GM12878 (cell line): ENCODE measurements around the gene IFIT2. TPM values are rescaled to one million over a fixed set of nuclear protein-coding genes. Genes with fewer than 3 reads are reported as not detected.

Experiments
- ATAC-seq: fragments of 200-7000 bp; cut with Tn5 transposase; 3 replicates; pipeline ENCODE4 v1.9.1; 2020; ENCODE audit warnings: mild to moderate bottlenecking, moderate library complexity
- BruUV-seq: library from RNA; stranded (reverse); fragments of 400-500 nt; replicated peaks from 2 replicates; lab custom pipeline; 2021; lab: Mats Ljungman, UMichigan
- CTCF ChIA-PET: fragments of 300-600 bp; sonication (Branson Sonifier 250); formaldehyde crosslinking; extraction: SDS; loops from one replicate; lab custom pipeline; 2021; ENCODE audit warnings: inconsistent platforms; lab: Yijun Ruan, JAX
- POLR2A ChIA-PET: fragments of 350-600 bp; formaldehyde crosslinking; extraction: SDS; loops from one replicate; lab custom pipeline; 2021; ENCODE audit warnings: inconsistent platforms; lab: Charles Lee
- RAD21 ChIA-PET: fragments of 300-600 bp; sonication (Branson Sonifier 250); formaldehyde crosslinking; loops from one replicate; lab custom pipeline; 2023; ENCODE audit warnings: antibody characterized with exemption; ENCODE audit not compliant: unreplicated experiment; lab: Charles Lee
- SMC1A ChIA-PET: fragments of 300-600 bp; sonication (Branson Sonifier 250); formaldehyde crosslinking; loops from one replicate; lab custom pipeline; 2023; ENCODE audit not compliant: unreplicated experiment, uncharacterized antibody; lab: Charles Lee
- DNase-seq: peaks from one replicate; pipeline ENCODE4 v3.0.0-alpha.2; 2011; ENCODE audit warnings: low read depth, low spot score
- FAIRE-seq: peaks from 3 replicates; lab custom pipeline; 2011; peaks lifted over from hg19 to GRCh38; lab: Jason Lieb, UNC
- H2AFZ ChIP-seq: 2 replicates; pipeline ENCODE4 v1.6.0; 2011; ENCODE audit warnings: low read depth, low read length, control low read depth; ENCODE audit not compliant: control insufficient read depth
- H3K27ac ChIP-seq: 2 replicates; pipeline ENCODE4 v1.5.1; 2011; ENCODE audit warnings: control low read depth; ENCODE audit not compliant: control insufficient read depth, insufficient read depth
- H3K27me3 ChIP-seq, 2 experiments: replicated peaks in 1 of 2; 2 replicates each; pipeline versions ENCODE4 v1.6.0 to v1.6.1; 2011; ENCODE audit warnings: low read length in 1 of 2; ENCODE audit not compliant: control insufficient read depth in 2 of 2, insufficient read depth in 2 of 2
- H3K36me3 ChIP-seq, 2 experiments: 2 replicates each; pipeline ENCODE4 v1.5.1; 2011; ENCODE audit warnings: low read length in 1 of 2; ENCODE audit not compliant: control insufficient read depth in 2 of 2, insufficient read depth in 2 of 2
- H3K4me1 ChIP-seq: 2 replicates; pipeline ENCODE4 v1.6.1; 2011; ENCODE audit warnings: mild to moderate bottlenecking, low read length, moderate library complexity, mixed read lengths; ENCODE audit not compliant: control insufficient read depth, insufficient read depth
- H3K4me2 ChIP-seq: 2 replicates; pipeline ENCODE4 v1.6.0; 2011; ENCODE audit warnings: control low read depth; ENCODE audit not compliant: control insufficient read depth, insufficient read depth
- H3K4me3 ChIP-seq: fragments of 200-600 bp; sonication (generic); 2 replicates; pipeline ENCODE4 v1.5.1; 2016
- H3K79me2 ChIP-seq: 2 replicates; pipeline ENCODE4 v1.6.0; 2011; ENCODE audit warnings: low read length; ENCODE audit not compliant: control insufficient read depth, insufficient read depth
- H3K9ac ChIP-seq: 2 replicates; pipeline ENCODE4 v1.8.0; 2011; ENCODE audit warnings: low read length, control low read depth, mixed read lengths; ENCODE audit not compliant: control insufficient read depth, insufficient read depth
- H3K9me3 ChIP-seq: replicated peaks from 3 replicates; pipeline ENCODE4 v1.5.1; 2011; ENCODE audit warnings: mild to moderate bottlenecking, low read length; ENCODE audit not compliant: control insufficient read depth, insufficient read depth
- H4K20me1 ChIP-seq: 2 replicates; pipeline ENCODE4 v1.6.0; 2011; ENCODE audit not compliant: control insufficient read depth, insufficient read depth
- CEBPB ChIP-seq, 2 experiments: fragments of 150-350 bp in 1 of 2; IDR thresholded peaks; 2 replicates each; pipeline ENCODE4 v1.6.1; 2012 to 2014; ENCODE audit warnings: low read depth in 2 of 2, low read length in 2 of 2, borderline replicate concordance in 1 of 2, inconsistent platforms in 1 of 2
- CREB1 ChIP-seq: IDR thresholded peaks from 2 replicates; pipeline ENCODE4 v1.6.1; 2012; ENCODE audit warnings: low read depth, mild to moderate bottlenecking, inconsistent platforms
- EGR1 ChIP-seq, 2 experiments: IDR thresholded peaks; 1 replicate in 1 of 2; 2 replicates in 1 of 2; pipeline ENCODE4 v1.6.1; 2011 to 2012; ENCODE audit warnings: low read depth in 2 of 2, low read length in 2 of 2, borderline replicate concordance in 1 of 2, mild to moderate bottlenecking in 1 of 2, moderate library complexity in 1 of 2
- FOXK2 ChIP-seq: fragments of 450-650 bp; IDR thresholded peaks from 2 replicates; pipeline ENCODE4 v1.6.1; 2017; ENCODE audit warnings: mild to moderate bottlenecking, moderate library complexity
- MEF2B ChIP-seq: fragments of 450-650 bp; IDR thresholded peaks from 2 replicates; pipeline ENCODE4 v1.6.1; 2018; ENCODE audit warnings: mild to moderate bottlenecking, moderate library complexity; ENCODE audit not compliant: partially characterized antibody, poor library complexity, severe bottlenecking
- NFIC ChIP-seq: IDR thresholded peaks from 2 replicates; pipeline ENCODE4 v1.6.1; 2012; ENCODE audit warnings: low read depth, mild to moderate bottlenecking, inconsistent platforms, low read length, moderate library complexity
- NFXL1 ChIP-seq: fragments of 450-650 bp; IDR thresholded peaks from 2 replicates; pipeline ENCODE4 v1.6.1; 2017; ENCODE audit warnings: antibody characterized with exemption, mild to moderate bottlenecking, borderline replicate concordance
- RAD21 ChIP-seq: IDR thresholded peaks from 2 replicates; pipeline ENCODE4 v1.6.1; 2011; ENCODE audit warnings: mild to moderate bottlenecking, low read depth, low read length, moderate library complexity; ENCODE audit not compliant: insufficient read depth
- RB1 ChIP-seq: fragments of 450-650 bp; formaldehyde crosslinking; IDR thresholded peaks from 2 replicates; pipeline ENCODE4 v1.6.1; 2017; ENCODE audit warnings: mild to moderate bottlenecking, borderline replicate concordance
- SMC3 ChIP-seq: IDR thresholded peaks from 2 replicates; pipeline ENCODE4 v1.6.1; 2011; ENCODE audit warnings: low read length, improper control_type of control experiment, borderline replicate concordance
- SPI1 ChIP-seq: IDR thresholded peaks from 2 replicates; pipeline ENCODE4 v1.6.1; 2011; ENCODE audit warnings: low read depth, mild to moderate bottlenecking, low read length, moderate library complexity, borderline replicate concordance; ENCODE audit not compliant: insufficient read depth
- ZNF217 ChIP-seq: fragments of 450-650 bp; IDR thresholded peaks from 2 replicates; pipeline ENCODE4 v1.6.1; 2017; ENCODE audit warnings: antibody characterized with exemption, mild to moderate bottlenecking
- ZNF384 ChIP-seq: IDR thresholded peaks from 2 replicates; pipeline ENCODE4 v1.6.1; 2012; ENCODE audit warnings: low read depth, mild to moderate bottlenecking, low read length, improper control_type of control experiment, borderline replicate concordance
- ZNF592 ChIP-seq: fragments of 450-650 bp; IDR thresholded peaks from 2 replicates; pipeline ENCODE4 v1.6.1; 2017; ENCODE audit warnings: mild to moderate bottlenecking, moderate library complexity
- WGBS: methylation state at CpG from one replicate; pipeline ENCODE4 v1.1.6; 2016; ENCODE audit warnings: low lambda C conversion rate; ENCODE audit not compliant: insufficient replicate concordance, insufficient coverage; ENCODE audit errors: missing lambda C conversion rate; 5-methylcytosine and 5-hydroxymethylcytosine counted together
- in situ Hi-C: fragments of 300-500 bp; cut with MboI; formaldehyde crosslinking; loops from 9 replicates; pipeline ENCODE4 v1.14.3; 2018; ENCODE audit warnings: mixed read lengths
- intact Hi-C: fragments of 100-400 bp; cut with micrococcal nuclease; formaldehyde crosslinking; loops from one replicate; pipeline ENCODE4 v1.14.2; 2022; ENCODE audit not compliant: unreplicated experiment
- polyA plus RNA-seq, 11 experiments: library from polyadenylated mRNA; depleted of rRNA in 4 of 11; unstranded in 6 of 11; stranded (reverse) in 5 of 11; fragments of >200 nt; fragmentation: Nextera tagmentation in 4 of 11; fragmentation: Illumina TruSeq in 1 of 11; extraction: Ambion mirVana in 4 of 11; extraction: Trizol in 1 of 11; gene quantifications; 1 replicate in 1 of 11; 2 replicates in 10 of 11; pipeline versions ENCODE4 v1.2.1 to v1.2.3, GENCODE V29; 2011 to 2016; ENCODE audit warnings: inconsistent platforms in 2 of 11, missing spikeins in 2 of 11, low read depth in 1 of 11
- total RNA-seq, 4 experiments: library from RNA; depleted of rRNA in 3 of 4; stranded (reverse); fragments of >200 nt in 3 of 4; fragmentation: Illumina TruSeq in 1 of 4; extraction: Trizol in 1 of 4; gene quantifications; 2 replicates each; pipeline versions ENCODE4 v1.2.1 to v1.2.3, GENCODE V29; 2013 to 2021
- TF ChIP-seq, protein P1 (sequence below): fragments of 450-650 bp; IDR thresholded peaks from 2 replicates; pipeline ENCODE4 v1.6.1; 2017; ENCODE audit warnings: antibody characterized with exemption, mild to moderate bottlenecking, moderate library complexity

Gene IFIT2
- total and polyA plus RNA-seq, 10 of the 15 experiments (the other 5 are each of a cell fraction or from before 2014, with no cell fraction given) = 5.2 to 14.8 (median 9.7) TPM

- no peak for TF ChIP-seq CEBPB (IDR thresholded peaks at IDR 0.05; ENCODE audit: borderline replicate concordance in 1 of 2, low read depth in 2 of 2, low read length in 2 of 2)
- TF ChIP-seq, all 136 proteins: peak for 0
Measured at GRCh38 chr10:89310056-89310893, 8.4 kb downstream of the IFIT2 start (continued).

- ChIA-PET RAD21 (no interaction called here), POLR2A (no interaction called here), CTCF (interaction anchor here (1.2 kb wide), 1 partner anchor 56 kb away, joined by 4 read pairs; no protein-coding TSS in a partner anchor), SMC1A (interaction anchor here (1.2 kb wide), 1 partner anchor 10 kb away, joined by 6 read pairs; the partner anchor contains the start of gene IFIT2)
- Histone ChIP-seq H3K4me1 (no peaks in the 10 kb centered on the region), H3K27me3 (no peaks in the 10 kb centered on the region), H3K27ac (no peak overlapping the region), H3K36me3 (no peaks in the 10 kb centered on the region), H3K9me3 (no peaks in the 10 kb centered on the region), H3K4me2 (no peak overlapping the region), H3K9ac (no peak overlapping the region), H4K20me1 (no peaks in the 10 kb centered on the region), H3K79me2 (no peaks in the 10 kb centered on the region), H2AFZ (no peak overlapping the region), H3K4me3 (no peak overlapping the region)
- ATAC-seq (no peak), FAIRE-seq (no peak), DNase-seq (no peak)
- 48% methylated on average over 1 of the region's 1 CpG for WGBS
- in situ Hi-C loops (no loop called here), intact Hi-C loops (no loop called here)
- no TSS peak for BruUV-seq
- no peak for TF ChIP-seq SPI1
- TF ChIP-seq EGR1 (IDR thresholded peaks at IDR 0.05; ENCODE audit: borderline replicate concordance in 1 of 2, low read depth in 2 of 2, low read length in 2 of 2) = no peak
- no peak for TF ChIP-seq RAD21
- TF ChIP-seq ZNF592 = no peak
- TF ChIP-seq MEF2B = no peak
- no peak for TF ChIP-seq NFIC
- no peak for TF ChIP-seq RB1
- TF ChIP-seq, protein P1, sequence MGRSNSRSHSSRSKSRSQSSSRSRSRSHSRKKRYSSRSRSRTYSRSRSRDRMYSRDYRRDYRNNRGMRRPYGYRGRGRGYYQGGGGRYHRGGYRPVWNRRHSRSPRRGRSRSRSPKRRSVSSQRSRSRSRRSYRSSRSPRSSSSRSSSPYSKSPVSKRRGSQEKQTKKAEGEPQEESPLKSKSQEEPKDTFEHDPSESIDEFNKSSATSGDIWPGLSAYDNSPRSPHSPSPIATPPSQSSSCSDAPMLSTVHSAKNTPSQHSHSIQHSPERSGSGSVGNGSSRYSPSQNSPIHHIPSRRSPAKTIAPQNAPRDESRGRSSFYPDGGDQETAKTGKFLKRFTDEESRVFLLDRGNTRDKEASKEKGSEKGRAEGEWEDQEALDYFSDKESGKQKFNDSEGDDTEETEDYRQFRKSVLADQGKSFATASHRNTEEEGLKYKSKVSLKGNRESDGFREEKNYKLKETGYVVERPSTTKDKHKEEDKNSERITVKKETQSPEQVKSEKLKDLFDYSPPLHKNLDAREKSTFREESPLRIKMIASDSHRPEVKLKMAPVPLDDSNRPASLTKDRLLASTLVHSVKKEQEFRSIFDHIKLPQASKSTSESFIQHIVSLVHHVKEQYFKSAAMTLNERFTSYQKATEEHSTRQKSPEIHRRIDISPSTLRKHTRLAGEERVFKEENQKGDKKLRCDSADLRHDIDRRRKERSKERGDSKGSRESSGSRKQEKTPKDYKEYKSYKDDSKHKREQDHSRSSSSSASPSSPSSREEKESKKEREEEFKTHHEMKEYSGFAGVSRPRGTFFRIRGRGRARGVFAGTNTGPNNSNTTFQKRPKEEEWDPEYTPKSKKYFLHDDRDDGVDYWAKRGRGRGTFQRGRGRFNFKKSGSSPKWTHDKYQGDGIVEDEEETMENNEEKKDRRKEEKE = no peak
- TF ChIP-seq FOXK2 = no peak
- no peak for TF ChIP-seq NFXL1
- no peak for TF ChIP-seq ZNF384
- TF ChIP-seq SMC3 = no peak
- TF ChIP-seq ZNF217 = no peak
- no peak for TF ChIP-seq CREB1
Measured at GRCh38 chr10:89312973-89313372, 11.1 kb downstream of the IFIT2 start.
